MCF 10A (cell line): ENCODE data around the gene RUNX3. TPM values are rescaled to one million over a fixed set of nuclear protein-coding genes. Genes with fewer than 3 reads are reported as not detected.

ENCODE experiments used
- BruUV-seq: library from RNA; stranded (reverse); fragments of 400-500 nt; replicated peaks from 2 replicates; lab custom pipeline; 2021; lab: Mats Ljungman, UMichigan
- CTCF ChIA-PET: fragments of 300-600 bp; sonication (Branson Sonifier 250); formaldehyde crosslinking; extraction: SDS; loops from one replicate; lab custom pipeline; 2021; ENCODE audit warnings: antibody characterized with exemption, inconsistent platforms; lab: Yijun Ruan, JAX
- POLR2A ChIA-PET: fragments of 300-600, 350-650 bp; sonication (Branson Sonifier 250); formaldehyde crosslinking; extraction: SDS; loops from one replicate; lab custom pipeline; 2020; ENCODE audit warnings: antibody characterized with exemption, inconsistent platforms; lab: Yijun Ruan, JAX
- DNase-seq: peaks from one replicate; pipeline ENCODE4 v3.0.0-alpha.2; 2018; ENCODE audit not compliant: unreplicated experiment
- H3K27ac Mint-ChIP-seq: one replicate; pipeline ENCODE4 v1.8.0; 2022; ENCODE audit warnings: mild to moderate bottlenecking, low read depth, mixed read lengths; ENCODE audit not compliant: unreplicated experiment
- H3K27me3 Mint-ChIP-seq: one replicate; pipeline ENCODE4 v1.8.0; 2022; ENCODE audit warnings: mixed read lengths; ENCODE audit not compliant: insufficient read depth, unreplicated experiment
- H3K36me3 Mint-ChIP-seq: one replicate; pipeline ENCODE4 v1.8.0; 2022; ENCODE audit warnings: mild to moderate bottlenecking, moderate library complexity, mixed read lengths; ENCODE audit not compliant: insufficient read depth, unreplicated experiment
- H3K4me1 Mint-ChIP-seq: one replicate; pipeline ENCODE4 v1.8.0; 2022; ENCODE audit warnings: mixed read lengths; ENCODE audit not compliant: insufficient read depth, unreplicated experiment
- H3K4me3 Mint-ChIP-seq: one replicate; pipeline ENCODE4 v1.8.0; 2022; ENCODE audit warnings: mild to moderate bottlenecking, moderate library complexity, mixed read lengths; ENCODE audit not compliant: unreplicated experiment
- H3K9me3 Mint-ChIP-seq: one replicate; pipeline ENCODE4 v1.8.0; 2022; ENCODE audit warnings: mixed read lengths; ENCODE audit not compliant: unreplicated experiment
- intact Hi-C: fragments of 100-400 bp; cut with micrococcal nuclease; formaldehyde crosslinking; loops from 2 replicates; pipeline ENCODE4 v1.14.1; 2022
- total RNA-seq: library from RNA; stranded (reverse); gene quantifications from 2 replicates; pipeline ENCODE4 v1.2.3, GENCODE V29; 2022
- TF ChIP-seq, protein P1 (sequence below): fragments of 200-600 bp; IDR thresholded peaks from one replicate; pipeline ENCODE4 v1.8.0; 2022; ENCODE audit warnings: antibody characterized with exemption, mild to moderate bottlenecking; ENCODE audit not compliant: unreplicated experiment

The RUNX3 gene
- total RNA-seq, 1 experiment from 2014 or later, result not detected

DNA sequence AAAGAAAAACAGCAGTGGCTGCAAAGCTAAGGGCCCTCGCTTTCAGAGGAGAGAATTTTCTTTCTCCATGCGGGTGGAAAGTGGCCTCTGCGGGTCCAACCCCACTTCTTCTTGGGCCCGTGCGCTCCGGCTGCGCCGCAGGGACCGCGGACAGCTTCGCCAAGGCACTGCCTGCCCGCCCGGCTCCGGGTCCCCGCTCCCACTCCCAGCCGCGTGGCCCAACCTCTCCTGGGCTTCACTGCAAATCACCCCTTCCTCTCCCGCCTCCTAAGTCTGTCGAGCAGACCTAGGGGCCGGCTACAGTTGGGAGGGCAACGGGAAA is 1.0 kb upstream of the RUNX3 start:
- BruUV-seq, result no TSS peak
- Mint-ChIP-seq H3K4me1 (no peaks in the 10 kb centered on the region), H3K9me3 (no peaks in the 10 kb centered on the region), H3K27me3 (peaks cover 21% of the 10 kb centered on the region), H3K36me3 (no peaks in the 10 kb centered on the region), H3K27ac (no peak overlapping the region), H3K4me3 (no peak overlapping the region)
- no peak for DNase-seq
- TF ChIP-seq, protein P1, sequence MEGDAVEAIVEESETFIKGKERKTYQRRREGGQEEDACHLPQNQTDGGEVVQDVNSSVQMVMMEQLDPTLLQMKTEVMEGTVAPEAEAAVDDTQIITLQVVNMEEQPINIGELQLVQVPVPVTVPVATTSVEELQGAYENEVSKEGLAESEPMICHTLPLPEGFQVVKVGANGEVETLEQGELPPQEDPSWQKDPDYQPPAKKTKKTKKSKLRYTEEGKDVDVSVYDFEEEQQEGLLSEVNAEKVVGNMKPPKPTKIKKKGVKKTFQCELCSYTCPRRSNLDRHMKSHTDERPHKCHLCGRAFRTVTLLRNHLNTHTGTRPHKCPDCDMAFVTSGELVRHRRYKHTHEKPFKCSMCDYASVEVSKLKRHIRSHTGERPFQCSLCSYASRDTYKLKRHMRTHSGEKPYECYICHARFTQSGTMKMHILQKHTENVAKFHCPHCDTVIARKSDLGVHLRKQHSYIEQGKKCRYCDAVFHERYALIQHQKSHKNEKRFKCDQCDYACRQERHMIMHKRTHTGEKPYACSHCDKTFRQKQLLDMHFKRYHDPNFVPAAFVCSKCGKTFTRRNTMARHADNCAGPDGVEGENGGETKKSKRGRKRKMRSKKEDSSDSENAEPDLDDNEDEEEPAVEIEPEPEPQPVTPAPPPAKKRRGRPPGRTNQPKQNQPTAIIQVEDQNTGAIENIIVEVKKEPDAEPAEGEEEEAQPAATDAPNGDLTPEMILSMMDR, result no peak
- ChIA-PET POLR2A (interaction anchor here (0.6 kb wide), 1 partner anchor 170 kb away, joined by 3 read pairs; no protein-coding TSS in a partner anchor), CTCF (interaction anchor here (0.6 to 0.7 kb wide), 6 partner anchors 44 to 719 kb away, joined by 3 to 4 read pairs (median 3); no protein-coding TSS in a partner anchor)
- intact Hi-C loops, result no loop called here

- POLR2A ChIA-PET, result no interaction called here
- H3K4me1 Mint-ChIP-seq, result no peaks in the 10 kb centered on the region
- peaks cover 35% of the 10 kb centered on the region for H3K27me3 Mint-ChIP-seq
- intact Hi-C loops, result no loop called here
- TF ChIP-seq, protein P1, result no peak
- no peak overlapping the region for H3K27ac Mint-ChIP-seq
- no peaks in the 10 kb centered on the region for H3K9me3 Mint-ChIP-seq
- no peak overlapping the region for H3K4me3 Mint-ChIP-seq
- no peak for DNase-seq
- no TSS peak for BruUV-seq
- CTCF ChIA-PET, result interaction anchor here (0.6 to 0.9 kb wide), 4 partner anchors 170 to 368 kb away, joined by 3 read pairs; no protein-coding TSS in a partner anchor
- no peaks in the 10 kb centered on the region for H3K36me3 Mint-ChIP-seq
Measured at GRCh38 chr1:24929398-24930259, 447 bp downstream of the RUNX3 start.

DNA sequence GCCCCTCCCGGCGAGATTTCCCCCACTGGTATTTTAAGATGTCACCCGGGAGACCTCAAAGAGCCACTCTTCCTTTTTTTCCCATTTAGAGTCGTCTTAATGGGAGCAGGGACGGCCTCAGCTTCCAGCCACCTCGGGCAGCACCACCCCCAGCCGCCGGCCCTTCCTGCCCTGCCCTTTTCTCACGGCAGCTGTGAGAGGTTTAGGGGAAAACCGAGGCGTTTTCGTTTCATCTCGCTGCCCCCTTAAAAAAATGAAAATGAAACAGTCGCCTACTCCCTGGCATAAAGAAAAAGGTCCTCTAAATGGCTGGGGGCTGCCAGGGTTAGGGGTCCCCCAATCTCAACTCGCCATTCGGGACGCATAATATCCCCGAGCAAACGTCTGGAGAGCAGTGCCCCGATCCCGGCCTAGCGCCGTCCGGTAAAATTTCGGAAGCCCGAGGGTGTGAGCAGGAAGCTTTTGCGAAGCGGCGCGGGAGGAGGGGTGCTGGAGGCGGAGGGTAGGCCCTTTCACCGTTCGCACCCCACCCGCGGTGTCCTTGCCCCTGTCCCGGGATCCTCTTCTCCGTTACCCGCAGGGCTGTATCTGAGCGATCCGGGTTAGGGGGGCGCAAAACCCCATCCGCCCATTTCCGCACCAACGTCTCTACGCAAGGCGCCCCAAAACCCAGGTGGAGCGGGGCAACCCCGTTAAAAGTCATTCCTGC is 1.2 kb downstream of the RUNX3 start:
- Mint-ChIP-seq H3K27me3 (peaks cover 35% of the 10 kb centered on the region), H3K9me3 (no peaks in the 10 kb centered on the region), H3K36me3 (no peaks in the 10 kb centered on the region), H3K4me1 (no peaks in the 10 kb centered on the region), H3K27ac (no peak overlapping the region), H3K4me3 (no peak overlapping the region)
- TF ChIP-seq, protein P1, result no peak
- BruUV-seq, result no TSS peak
- intact Hi-C loops, result no loop called here
- DNase-seq, result no peak
- POLR2A ChIA-PET, result no interaction called here
- CTCF ChIA-PET, result interaction anchor here (0.6 to 1.6 kb wide), 2 partner anchors 172 to 194 kb away, joined by 3 to 5 read pairs; no protein-coding TSS in a partner anchor
